ENCODE data around the gene RAP1GAP. TPM values are rescaled to one million over a fixed set of nuclear protein-coding genes. Genes with fewer than 3 reads are reported as not detected.

RAP1GAP gene
- total and polyA plus RNA-seq, 2 of the 13 experiments (the other 11 are each of a cell fraction or from before 2014, with no cell fraction given), result 11.9 to 37.5 TPM

GRCh38 chr1:21677168-21677567 is 8.0 kb upstream of the RAP1GAP start (continued):
- TF ChIP-seq ZNF646 (CRISPR knock-in tag; IDR thresholded peaks at IDR 0.05) (no peak), TEF (CRISPR knock-in tag; IDR thresholded peaks at IDR 0.05) (no peak), NBN (conservative IDR thresholded peaks at IDR 0.05) (no peak), ZNF567 (CRISPR knock-in tag; IDR thresholded peaks at IDR 0.05; ENCODE audit: borderline replicate concordance) (no peak), HOXD1 (CRISPR knock-in tag; IDR thresholded peaks at IDR 0.05) (no peak), YEATS4 (CRISPR knock-in tag; IDR thresholded peaks at IDR 0.05; ENCODE audit: borderline replicate concordance) (no peak), CAMTA2 (CRISPR knock-in tag; IDR thresholded peaks at IDR 0.05; ENCODE audit: borderline replicate concordance) (no peak), ATF1 (CRISPR knock-in tag; IDR thresholded peaks at IDR 0.05) (no peak)

All from HepG2 (cell line).